Progenitor cell of endocrine pancreas (in vitro differentiated cells): ENCODE data around the gene POLR1B. TPM values are rescaled to one million over a fixed set of nuclear protein-coding genes. Genes with fewer than 3 reads are reported as not detected.

Experiments
- DNase-seq: peaks from one replicate; pipeline ENCODE4 v3.0.0; 2021; ENCODE audit warnings: low spot score; ENCODE audit not compliant: unreplicated experiment
- H3K27ac Mint-ChIP-seq: 2 replicates; pipeline ENCODE4 v1.8.0; 2021; ENCODE audit warnings: mild to moderate bottlenecking, moderate library complexity, mixed read lengths
- H3K27me3 Mint-ChIP-seq: 2 replicates; pipeline ENCODE4 v1.8.0; 2021; ENCODE audit warnings: mixed read lengths
- H3K36me3 Mint-ChIP-seq: 2 replicates; pipeline ENCODE4 v1.8.0; 2022; ENCODE audit warnings: mixed read lengths; ENCODE audit not compliant: insufficient read depth
- H3K4me1 Mint-ChIP-seq: 2 replicates; pipeline ENCODE4 v1.8.0; 2021; ENCODE audit warnings: low read depth, mixed read lengths
- H3K4me3 Mint-ChIP-seq: 2 replicates; pipeline ENCODE4 v1.8.0; 2021; ENCODE audit warnings: low read depth, mild to moderate bottlenecking, moderate library complexity, mixed read lengths
- H3K9me3 Mint-ChIP-seq: 2 replicates; pipeline ENCODE4 v1.8.0; 2021; ENCODE audit warnings: low read depth, mixed read lengths
- total RNA-seq: library from RNA; stranded (reverse); gene quantifications from 2 replicates; pipeline ENCODE4 v1.2.1, GENCODE V29; 2021
- TF ChIP-seq, protein P1 (sequence below): fragments of 200-600 bp; sonication (generic); IDR thresholded peaks from one replicate; pipeline ENCODE4 v1.5.0; 2021; ENCODE audit warnings: antibody characterized with exemption, mild to moderate bottlenecking; ENCODE audit not compliant: unreplicated experiment

POLR1B gene
- total RNA-seq, 1 donor from 2014 or later = 35.9 TPM

DNA sequence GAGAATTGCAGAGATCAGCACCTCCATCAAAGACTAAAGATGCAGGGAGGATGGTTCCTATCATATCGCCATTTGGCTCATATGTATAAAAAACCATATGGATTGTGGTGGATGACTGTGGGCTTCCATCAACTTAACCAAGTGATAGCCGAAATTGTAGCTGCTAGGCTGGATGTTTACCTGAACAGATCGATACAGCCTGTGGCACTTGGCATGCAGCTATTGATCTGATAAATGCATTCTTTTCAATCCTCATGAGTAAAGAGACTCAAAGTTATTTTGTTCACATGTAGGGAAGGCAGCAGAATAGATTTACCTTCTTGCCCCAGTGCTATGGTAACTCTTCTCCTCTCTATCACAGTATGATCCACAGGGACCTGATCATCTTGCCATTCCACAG is 60.7 kb downstream of the POLR1B start:
- TF ChIP-seq, protein P1, sequence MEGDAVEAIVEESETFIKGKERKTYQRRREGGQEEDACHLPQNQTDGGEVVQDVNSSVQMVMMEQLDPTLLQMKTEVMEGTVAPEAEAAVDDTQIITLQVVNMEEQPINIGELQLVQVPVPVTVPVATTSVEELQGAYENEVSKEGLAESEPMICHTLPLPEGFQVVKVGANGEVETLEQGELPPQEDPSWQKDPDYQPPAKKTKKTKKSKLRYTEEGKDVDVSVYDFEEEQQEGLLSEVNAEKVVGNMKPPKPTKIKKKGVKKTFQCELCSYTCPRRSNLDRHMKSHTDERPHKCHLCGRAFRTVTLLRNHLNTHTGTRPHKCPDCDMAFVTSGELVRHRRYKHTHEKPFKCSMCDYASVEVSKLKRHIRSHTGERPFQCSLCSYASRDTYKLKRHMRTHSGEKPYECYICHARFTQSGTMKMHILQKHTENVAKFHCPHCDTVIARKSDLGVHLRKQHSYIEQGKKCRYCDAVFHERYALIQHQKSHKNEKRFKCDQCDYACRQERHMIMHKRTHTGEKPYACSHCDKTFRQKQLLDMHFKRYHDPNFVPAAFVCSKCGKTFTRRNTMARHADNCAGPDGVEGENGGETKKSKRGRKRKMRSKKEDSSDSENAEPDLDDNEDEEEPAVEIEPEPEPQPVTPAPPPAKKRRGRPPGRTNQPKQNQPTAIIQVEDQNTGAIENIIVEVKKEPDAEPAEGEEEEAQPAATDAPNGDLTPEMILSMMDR = no peak
- H3K4me1 Mint-ChIP-seq = peaks cover 16% of the 10 kb centered on the region
- no peaks in the 10 kb centered on the region for H3K36me3 Mint-ChIP-seq
- no peaks in the 10 kb centered on the region for H3K9me3 Mint-ChIP-seq
- no peak overlapping the region for H3K4me3 Mint-ChIP-seq
- peak overlapping the region; percentile 51 for H3K27ac Mint-ChIP-seq
- no peak for DNase-seq
- H3K27me3 Mint-ChIP-seq = no peaks in the 10 kb centered on the region

DNA sequence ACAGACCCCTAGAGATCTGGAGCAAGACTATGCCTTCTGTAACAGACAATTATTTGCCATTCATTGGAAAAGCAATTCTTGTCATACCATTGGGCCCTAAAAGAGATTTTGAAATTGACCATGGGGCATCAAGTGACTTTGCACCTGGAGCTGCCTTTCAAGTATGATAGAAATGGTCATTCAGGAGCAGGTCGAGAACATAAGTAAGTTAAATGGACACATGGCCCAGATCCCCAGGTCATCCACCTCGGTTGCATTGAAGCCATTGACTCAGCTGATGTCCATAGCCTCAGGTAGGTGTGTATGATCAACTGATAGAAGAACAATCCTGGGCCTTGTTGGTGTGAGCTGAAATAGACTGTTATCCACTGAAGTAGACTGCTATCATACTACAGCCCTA is 61.5 kb downstream of the POLR1B start:
- no peak overlapping the region for H3K27ac Mint-ChIP-seq
- no peak overlapping the region for H3K4me3 Mint-ChIP-seq
- no peak for DNase-seq
- no peaks in the 10 kb centered on the region for H3K27me3 Mint-ChIP-seq
- H3K9me3 Mint-ChIP-seq = no peaks in the 10 kb centered on the region
- TF ChIP-seq, protein P1 = no peak
- H3K36me3 Mint-ChIP-seq = no peaks in the 10 kb centered on the region
- H3K4me1 Mint-ChIP-seq = peaks cover 16% of the 10 kb centered on the region

DNA sequence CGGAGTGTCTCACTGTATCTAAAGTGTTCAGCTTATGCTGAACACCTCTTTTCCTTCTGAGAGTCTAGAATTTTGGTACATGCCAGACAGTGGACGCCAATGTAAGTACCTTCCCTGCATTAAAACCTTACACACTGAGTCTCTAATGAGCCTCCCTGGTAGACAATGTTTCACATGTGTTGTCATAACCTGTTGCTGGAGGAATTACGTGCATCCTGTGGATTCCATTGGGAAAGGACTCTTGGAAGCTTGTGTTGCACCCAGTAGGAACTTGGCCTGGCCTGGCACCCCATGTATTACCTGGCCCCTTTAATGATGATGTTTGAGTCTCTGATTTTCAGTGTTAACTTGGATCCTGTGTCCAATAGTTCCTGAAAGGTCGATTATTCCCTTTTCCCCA is 62.7 kb downstream of the POLR1B start:
- Mint-ChIP-seq H3K4me1 (peaks cover 16% of the 10 kb centered on the region), H3K36me3 (no peaks in the 10 kb centered on the region), H3K4me3 (no peak overlapping the region), H3K27ac (no peak overlapping the region), H3K27me3 (no peaks in the 10 kb centered on the region), H3K9me3 (peaks cover 5% of the 10 kb centered on the region)
- DNase-seq = no peak
- TF ChIP-seq, protein P1 = no peak

DNA sequence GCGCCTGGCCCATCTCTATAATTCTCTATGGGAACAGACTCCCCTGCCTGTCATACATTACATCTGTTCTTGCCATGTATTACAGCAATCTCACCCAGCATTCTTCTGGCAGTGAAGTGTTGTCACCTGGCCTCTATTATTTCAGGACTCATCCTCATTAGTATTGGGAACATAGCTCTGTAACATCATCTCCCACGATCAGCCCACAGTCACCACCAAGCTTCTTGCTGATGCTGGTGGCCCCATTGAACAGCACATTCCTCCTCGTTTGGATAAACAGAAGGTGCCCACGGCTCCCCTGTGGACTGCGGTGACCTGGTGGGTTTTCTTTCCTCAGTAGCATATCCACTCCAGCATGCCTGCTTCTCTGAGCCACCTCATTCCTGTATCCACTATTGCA is 63.7 kb downstream of the POLR1B start:
- Mint-ChIP-seq H3K9me3 (peaks cover 6% of the 10 kb centered on the region), H3K27me3 (no peaks in the 10 kb centered on the region), H3K36me3 (no peaks in the 10 kb centered on the region), H3K4me3 (no peak overlapping the region), H3K27ac (no peak overlapping the region), H3K4me1 (peaks cover 14% of the 10 kb centered on the region)
- TF ChIP-seq, protein P1 = no peak
- no peak for DNase-seq

DNA sequence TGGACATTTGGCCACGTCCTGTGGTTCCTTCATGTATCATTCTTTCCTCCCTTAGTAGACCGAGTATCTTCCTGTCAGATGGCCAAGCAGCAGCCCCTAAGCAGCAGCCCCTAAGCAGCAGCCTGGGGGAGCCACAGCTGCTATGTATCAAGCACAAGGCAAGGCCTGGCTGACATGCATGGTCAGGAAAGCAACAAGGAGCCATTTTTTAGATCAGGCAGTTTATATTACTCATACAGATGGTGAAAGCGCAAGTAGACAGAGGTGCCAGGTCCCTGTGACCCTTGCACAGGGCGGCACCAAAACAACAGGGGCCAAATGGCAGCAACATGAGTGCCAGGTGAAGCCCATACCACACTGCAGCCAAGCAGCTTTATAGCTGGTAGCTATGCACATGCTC is 64.3 kb downstream of the POLR1B start:
- no peak overlapping the region for H3K4me3 Mint-ChIP-seq
- peaks cover 6% of the 10 kb centered on the region for H3K9me3 Mint-ChIP-seq
- TF ChIP-seq, protein P1 = no peak
- DNase-seq = no peak
- no peaks in the 10 kb centered on the region for H3K36me3 Mint-ChIP-seq
- no peaks in the 10 kb centered on the region for H3K27me3 Mint-ChIP-seq
- no peak overlapping the region for H3K27ac Mint-ChIP-seq
- peaks cover 14% of the 10 kb centered on the region for H3K4me1 Mint-ChIP-seq
